Epidermal melanocyte (primary cell): ENCODE data around the gene MXRA7.
A peak's percentile ranks its signal among the peaks of the same experiment; 100 is the strongest.
"Not testable (repeated sequence)": the region's sequence is repeated elsewhere in the genome, so short reads cannot be mapped to it uniquely, and the experiment has no call there.

Source experiments
- DNase-seq: peaks from one replicate; pipeline ENCODE4 v3.0.0; 2011; ENCODE audit warnings: low spot score; ENCODE audit not compliant: insufficient read length

MXRA7 gene, protein sequence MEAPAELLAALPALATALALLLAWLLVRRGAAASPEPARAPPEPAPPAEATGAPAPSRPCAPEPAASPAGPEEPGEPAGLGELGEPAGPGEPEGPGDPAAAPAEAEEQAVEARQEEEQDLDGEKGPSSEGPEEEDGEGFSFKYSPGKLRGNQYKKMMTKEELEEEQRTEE

DNA sequence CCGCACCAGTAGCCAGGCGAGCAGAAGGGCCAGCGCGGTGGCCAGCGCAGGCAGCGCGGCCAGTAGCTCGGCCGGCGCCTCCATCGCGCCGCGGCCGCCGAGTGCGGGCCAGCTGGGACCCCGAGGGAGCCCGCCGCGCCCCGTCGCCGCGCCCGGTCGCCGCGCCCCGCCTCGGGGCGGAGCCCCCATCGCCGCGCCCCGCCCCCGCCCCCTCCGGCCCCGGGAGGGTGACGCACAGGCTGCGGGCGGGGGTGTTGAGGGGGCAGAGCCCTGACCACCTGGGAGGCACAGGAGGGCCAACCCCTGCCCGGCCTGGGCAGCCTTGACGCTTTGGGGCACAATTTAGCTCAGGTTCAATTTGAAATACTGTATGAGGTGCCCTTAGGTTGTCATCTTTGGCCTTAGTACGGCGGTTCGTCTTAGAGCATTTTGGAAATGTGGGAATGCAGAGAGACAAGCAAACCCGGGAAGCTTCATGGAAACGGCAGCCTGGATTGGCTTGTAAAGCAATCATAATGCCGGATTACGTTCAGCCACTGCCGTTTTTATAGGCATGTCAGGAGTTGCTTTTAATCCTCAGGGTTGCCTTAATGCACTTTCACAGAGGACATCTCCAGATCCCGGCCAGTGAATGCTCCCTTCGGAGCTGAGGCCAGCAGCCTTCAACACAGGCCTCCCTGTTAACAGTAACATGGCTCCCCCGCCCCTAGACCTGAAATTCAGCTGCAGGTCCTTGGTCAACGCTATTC lies at the start of gene MXRA7:
TSS of gene MXRA7 (minus strand) at position 103 of the 749 bp plus-strand sequence. CDS start at position 84, 19 bp downstream.
- peak; percentile 59 for DNase-seq

DNA sequence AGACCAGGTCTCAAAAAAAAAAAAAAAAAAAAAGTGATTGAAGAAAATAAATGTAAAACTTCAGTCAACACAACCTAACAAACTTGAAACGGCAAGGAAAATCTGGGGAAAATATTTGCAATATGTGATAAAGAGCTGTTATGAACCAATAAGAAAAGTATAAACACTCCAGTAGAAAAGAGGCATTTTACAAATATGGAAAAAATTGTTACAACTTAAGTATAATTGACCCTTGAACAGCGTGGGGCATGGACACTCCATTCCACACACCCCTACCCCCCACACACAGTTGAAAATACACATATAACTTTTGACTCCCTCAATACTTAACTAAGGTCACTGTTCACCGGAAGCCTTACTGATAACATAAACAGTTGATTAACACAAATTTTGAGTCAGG lies 47.8 kb upstream of the MXRA7 start:
- no peak for DNase-seq

DNA sequence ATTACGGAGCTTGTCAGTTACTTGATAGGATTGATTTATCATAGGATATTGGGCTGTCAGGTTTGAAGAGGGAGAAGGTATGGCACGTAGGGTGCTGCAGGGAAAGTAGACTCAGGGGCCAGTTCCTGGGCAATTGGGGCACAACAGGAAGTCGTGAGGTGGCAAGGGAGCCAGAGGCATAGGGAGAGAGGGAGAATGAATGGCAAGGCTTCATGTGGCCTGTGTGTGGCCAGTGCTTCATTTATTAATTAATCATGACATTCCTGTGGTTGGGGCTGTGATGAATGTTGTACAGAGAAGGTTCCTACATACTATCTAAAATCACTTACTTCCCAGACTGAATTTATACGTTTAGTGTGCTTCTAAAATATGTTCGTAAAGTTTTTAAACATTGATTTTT lies 46.5 kb upstream of the MXRA7 start:
- DNase-seq = no peak

DNA sequence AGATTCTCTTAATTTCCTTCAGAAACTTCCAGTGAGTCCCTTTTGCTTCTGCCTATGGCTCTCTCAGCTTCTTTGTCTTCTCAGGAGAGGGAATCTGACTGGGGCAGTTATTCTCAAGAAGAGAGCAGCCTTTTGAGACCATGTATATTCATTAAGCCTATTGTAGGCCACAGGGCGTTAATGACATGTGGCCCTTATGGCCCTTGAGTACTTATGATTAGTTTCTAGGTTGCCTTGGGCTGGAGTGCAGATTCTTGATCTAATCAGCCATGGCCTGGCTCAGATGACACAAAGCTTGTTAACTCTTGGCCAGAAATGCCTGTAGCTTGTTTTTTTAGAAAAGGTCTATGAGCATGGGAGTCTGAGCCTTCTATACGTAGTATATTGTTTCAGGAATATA lies 44.5 kb upstream of the MXRA7 start:
- DNase-seq = no peak

DNA sequence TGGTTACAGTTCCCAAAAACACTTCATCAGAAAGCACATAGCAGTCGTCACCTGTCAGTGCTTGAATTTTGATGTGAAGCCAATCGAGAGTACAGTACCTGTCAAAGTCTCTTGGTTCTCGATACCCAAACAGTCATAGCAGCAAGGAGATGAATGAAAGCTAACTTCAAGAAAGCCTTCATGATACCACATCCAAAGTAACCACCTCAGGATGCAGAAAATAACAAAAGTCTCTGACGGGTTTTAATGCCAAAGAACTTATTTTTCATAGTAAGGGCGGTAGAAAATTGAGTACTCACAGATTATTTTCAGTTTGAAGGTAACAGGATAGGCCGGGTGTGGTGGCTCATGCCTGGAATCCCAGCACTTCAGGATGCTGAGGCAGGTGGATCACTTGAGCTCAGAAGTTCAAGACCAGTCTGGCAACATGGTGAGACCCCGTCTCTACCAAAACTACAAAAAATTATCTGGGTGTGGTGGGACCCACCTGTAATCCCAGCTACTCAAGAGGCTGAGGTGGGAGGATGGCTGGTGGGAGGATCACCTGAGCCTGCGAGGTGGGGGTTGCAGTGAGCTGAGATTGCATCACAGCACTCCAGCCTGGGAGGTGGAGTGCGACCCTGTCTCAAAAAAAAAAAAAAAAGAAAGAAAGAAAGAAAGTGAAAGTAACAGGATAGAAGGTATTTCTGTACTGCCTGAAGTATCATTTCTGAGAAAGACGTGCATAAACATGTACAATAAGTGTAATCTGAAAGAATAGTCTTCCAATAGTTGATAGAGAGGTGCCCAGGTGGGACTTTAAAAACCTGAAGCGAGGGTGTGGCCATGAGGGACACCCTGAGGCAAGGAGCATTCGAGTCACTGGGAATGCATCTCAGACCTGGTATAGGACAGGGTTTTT lies 42.5 kb upstream of the MXRA7 start:
- no peak for DNase-seq

DNA sequence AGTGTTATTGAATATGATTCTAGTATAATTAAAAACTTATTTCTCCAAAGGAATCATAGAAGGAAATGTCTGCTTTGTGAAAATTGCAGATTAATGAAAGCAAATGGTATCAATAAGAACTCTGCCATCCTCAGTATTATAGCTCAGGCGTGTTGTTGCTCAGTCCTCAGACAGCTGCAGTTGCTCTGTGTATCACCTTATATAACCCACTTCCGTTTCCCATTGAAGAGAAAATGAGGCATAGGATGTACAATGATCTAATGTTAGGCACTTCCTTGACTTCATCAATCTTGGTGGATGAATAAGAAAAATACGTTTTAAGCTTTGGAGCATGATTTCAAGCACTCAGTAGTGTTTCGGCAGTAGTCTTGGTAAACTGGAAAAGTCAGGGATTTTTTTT lies 41.2 kb upstream of the MXRA7 start:
- DNase-seq = no peak

DNA sequence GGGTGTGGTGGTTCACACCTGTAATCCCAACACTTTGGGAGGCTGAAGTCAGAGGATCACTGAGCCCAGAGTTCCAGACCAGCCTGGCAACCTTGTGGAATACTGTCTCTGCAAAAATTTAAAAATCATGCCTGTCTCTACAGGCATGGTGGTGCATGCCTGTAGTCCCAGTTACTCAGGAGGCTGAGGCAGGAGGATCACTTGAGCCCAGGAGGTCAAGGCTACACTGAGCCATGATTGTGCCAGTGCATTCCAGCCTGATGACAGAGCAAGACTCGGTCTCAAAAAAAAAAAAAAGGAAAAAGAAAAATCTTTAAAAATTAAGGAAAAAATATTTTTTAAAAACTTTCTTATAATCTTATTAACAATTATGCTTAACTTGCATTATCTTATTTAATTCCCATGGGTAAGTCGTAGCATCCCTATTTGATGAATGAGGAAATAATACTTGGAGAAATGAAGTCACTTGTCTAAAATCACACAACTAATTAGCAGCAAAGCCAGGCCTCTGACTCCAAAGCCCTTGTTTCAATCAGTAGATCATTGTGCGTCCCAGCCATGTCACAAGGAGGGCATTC lies 40.7 kb upstream of the MXRA7 start:
- no peak for DNase-seq

DNA sequence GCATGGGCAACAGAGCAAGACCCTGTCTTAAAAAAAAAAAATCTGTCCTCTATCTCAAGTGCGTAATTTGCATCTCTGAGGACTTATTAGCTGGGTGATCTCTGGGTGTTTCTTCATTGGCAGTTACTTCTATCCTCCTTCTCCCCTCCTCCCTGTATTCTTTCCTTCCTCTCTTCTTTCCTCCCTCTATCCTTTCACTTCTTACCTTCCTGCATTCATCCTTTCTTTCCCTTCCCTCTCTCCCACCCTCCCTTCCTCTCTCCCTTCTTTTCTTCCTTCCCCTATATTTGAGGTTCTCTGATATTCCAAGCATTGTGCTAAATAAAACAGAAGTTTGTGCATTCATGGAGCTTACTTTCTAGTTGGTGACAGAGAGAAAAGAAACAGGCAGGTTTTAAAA lies 37.9 kb upstream of the MXRA7 start:
- DNase-seq = no peak

DNA sequence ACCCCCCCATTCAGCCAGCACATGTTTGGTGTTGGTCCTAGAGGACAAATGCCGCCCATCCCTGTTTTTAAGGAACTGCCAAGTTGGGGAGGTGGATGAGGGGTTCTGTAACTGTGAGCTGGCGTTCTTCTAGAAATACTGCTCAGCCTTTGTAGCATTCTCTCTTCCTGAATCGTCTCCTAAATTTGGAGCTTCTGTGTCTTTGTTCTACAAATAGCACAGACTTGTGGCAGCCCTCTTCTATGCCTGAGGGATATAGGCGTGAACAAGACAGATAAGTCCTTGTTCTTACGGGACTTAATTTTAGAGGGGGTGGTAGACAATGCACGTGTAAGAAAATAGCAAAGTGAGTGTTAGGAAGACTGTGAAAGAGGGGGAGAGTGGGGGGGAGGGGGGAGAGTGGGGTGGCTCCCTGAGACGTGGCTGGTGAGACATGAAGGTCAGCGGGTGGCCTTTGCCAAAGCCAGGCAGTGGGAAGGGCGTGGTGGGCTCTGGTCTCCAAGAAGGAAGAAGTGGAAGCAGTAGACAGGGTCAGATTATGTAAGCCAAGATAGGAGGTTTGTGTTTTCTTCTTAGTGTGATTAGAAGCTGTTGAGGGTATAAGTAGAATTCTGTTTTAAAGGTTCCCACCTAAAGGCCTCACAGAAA lies 37.1 kb upstream of the MXRA7 start:
- peak; percentile 48 for DNase-seq

DNA sequence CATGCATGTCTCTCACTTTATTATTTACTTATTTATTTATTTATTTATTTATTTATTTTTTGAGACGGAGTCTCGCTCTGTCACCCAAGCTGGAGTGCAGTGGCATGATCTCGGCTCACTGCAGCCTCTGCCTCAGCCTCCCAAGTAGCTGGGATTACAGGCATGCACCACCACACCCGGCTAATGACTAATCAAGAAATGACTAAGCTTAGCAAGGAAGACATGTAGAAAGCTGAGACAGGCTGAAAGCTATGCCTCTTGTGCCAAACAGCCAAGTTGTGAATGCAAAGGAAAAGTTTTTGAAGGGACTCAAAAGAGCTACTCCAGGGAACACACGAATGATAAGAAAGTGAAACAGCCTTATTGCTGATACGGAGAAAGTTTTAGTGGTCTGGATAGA lies 35.0 kb upstream of the MXRA7 start:
- DNase-seq = not testable (repeated sequence)

DNA sequence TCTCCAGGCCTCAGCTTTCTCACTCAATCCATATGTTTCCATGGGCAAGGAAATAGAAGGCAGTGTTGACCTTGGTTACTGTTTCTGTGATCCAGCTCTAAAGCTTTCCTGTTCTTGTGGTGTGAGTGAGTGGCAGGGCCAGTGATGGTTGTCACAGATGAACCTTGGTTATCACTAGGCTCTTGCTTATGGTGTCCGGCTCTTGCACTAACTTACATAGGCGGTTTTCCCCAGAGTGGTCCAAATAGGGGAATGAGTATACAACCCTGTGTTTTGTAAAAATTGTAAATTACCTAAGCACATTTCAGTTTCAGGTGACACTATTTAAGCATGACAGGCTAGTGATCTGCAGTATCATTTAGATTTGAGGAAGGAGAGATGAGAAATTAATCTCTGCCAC lies 34.0 kb upstream of the MXRA7 start:
- DNase-seq = no peak

DNA sequence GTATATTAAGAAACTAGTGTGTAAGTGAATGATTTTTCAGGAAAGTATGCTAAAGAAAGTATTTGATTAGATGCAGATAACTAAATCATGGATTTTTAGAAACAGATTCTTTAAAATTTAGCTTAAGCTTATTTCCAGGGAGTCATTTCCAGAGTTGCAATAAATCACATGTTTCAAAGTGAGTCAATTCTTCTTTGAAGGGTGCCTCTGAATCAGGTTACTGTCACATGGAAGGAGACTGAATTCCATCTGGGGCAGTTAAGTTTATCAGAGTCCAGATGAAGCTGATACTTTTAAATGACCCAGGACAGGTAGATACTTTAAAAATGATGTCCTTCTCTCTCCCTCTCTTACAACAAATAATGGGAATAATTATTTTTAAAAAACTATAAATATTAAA lies 32.2 kb upstream of the MXRA7 start:
- no peak for DNase-seq

DNA sequence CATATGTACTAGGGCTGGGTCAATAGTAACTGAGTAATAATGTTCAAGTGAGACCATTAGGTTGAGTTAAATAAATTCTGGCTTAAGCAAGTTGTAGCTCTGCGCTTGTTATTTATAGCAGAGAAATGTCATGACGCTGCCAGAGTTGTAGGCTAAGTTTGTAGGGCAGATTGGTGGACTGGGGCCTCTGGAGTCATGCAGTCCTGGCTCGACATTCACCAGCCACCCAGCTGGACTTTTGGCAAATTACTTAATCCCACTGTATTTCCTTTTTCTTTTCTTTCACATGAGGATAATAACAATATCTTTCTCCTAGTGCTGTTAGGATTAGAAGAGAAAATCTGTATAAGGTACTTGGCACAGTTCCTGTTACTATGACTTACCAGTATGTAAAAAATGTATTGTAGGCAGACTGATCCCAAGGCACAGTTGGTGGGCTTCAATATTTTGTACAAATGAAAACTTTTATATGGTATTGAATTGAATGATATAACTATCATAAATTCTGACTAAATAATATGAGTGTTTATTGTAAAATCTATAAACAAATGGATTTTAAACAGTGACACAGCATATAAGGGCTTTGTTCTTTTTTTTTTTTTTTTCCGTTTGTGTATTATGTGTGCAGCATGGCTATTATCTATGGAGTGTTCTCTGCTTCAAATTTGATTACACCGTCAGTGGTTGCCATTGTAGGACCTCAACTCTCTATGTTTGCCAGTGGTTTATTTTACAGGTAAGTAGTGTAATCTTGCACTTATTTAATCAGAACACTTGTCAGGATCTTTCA lies 29.8 kb upstream of the MXRA7 start:
- DNase-seq = no peak

DNA sequence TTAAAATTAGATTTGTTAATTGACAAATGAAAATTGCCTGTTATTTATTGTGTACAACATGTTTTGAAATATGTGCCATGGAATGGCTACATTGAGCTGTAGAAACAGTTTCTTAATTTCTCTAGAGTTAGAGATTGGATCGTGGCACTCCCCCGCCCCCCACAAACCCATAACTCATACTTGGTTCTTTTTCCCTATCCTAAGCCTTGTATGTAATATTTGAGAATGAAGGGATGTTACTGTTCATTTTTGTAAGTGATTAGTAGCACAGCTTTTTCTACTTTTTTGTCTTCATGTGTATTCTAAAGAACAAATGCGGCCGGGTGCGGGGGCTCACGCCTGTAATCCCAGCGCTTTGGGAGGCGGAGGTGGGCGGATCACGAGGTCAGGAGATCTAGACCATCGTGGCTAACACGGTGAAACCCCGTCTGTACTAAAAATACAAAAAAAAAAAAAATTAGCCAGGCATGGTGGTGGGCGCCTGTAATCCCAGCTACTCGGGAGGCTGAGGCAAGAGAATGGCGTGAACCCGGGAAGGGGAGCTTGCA lies 28.9 kb upstream of the MXRA7 start:
- not testable (repeated sequence) for DNase-seq

DNA sequence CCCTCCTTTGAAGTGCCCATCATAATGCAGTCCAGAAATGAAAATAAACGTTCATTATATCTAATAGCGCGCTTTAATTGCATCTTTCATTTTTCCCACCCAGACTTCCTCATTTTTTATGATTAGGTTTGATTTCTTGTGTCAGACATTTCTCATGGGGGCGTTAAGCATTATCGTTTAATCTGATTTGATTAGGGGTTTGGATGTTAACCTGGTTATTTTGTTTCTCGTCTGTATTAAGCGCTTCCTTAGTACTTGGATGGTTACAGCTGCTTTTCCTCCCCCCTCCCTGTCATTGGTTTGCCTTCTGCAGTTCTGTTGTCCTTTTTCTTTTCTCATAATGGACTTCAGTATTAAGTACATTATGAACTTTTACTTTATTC lies 27.7 kb upstream of the MXRA7 start:
- DNase-seq = no peak

DNA sequence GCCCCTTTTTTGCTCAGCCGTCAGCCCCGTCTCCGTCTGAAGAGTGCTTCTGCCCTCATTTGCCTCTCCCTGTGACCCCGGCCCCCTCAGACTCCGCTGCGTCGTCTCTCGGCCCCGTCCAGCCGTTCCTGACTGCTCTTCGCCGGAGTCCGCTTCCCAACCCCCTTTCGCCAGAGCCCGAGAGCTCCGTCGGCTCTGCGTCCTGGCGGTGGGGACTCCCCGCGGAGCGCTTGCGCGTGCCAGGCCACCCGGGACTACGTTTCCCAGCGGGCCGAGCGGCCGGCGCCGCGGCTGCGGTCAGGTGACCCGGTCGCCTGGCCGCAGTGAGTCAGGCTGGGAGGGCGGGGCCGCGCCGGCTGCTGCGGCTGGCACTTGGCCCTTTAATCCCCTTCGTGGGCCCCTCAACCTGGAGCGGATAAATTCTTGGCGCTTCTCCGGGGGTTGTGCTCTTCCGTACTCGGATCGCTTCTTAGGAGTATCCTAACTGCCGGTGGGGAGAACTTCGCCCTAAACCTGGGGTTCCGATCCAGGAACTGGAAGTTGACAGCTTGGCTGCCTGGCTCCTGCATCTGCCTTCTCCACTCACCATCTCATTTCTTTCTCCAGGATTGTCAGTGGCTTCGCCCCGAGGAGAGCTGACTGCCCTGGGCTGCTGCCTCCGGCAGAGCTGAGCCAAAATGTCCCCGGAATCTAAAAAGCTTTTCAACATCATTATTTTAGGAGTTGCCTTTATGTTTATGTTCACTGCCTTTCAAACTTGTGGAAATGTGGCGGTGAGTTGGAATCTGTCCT lies 27.1 kb upstream of the MXRA7 start, which contains the start of gene MFSD11:
TSS of gene MFSD11 (plus strand) at position 444 of the 792 bp plus-strand sequence. CDS start at position 678, 234 bp downstream.
- DNase-seq = peak; percentile 93

DNA sequence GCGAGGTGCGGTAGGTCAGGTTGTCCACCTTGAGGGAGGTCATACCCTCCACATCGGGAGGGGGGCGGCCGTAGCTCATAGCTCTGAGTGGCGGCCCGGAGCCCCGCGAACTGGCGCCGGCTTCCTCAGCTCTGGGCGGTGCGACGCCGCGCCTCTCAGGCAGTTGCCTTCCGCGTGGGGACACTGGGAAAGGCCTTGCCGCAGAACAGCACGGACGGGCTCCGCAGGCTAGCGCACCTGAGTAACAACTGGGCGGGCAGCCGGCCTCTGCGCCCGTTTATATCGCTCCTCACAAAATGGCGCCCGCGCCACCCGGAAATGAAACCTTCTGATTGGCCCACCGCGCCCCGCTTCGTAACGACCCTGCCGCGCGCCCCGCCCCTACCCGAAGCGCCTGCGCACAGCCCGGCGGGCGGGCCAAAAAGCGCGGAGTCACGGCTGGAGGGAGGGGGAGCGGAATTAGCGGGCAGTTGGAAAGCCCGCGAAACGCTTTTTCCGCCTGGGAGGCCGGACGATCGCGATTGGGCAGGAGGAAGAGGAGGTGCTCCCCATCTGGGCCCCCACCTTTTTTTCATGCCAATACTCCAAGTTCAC lies 26.4 kb upstream of the MXRA7 start, which contains the start of gene SRSF2:
TSS of gene SRSF2 (minus strand) at position 250 of the 594 bp plus-strand sequence. CDS start at position 79, 171 bp downstream.
- peak; percentile 93 for DNase-seq

DNA sequence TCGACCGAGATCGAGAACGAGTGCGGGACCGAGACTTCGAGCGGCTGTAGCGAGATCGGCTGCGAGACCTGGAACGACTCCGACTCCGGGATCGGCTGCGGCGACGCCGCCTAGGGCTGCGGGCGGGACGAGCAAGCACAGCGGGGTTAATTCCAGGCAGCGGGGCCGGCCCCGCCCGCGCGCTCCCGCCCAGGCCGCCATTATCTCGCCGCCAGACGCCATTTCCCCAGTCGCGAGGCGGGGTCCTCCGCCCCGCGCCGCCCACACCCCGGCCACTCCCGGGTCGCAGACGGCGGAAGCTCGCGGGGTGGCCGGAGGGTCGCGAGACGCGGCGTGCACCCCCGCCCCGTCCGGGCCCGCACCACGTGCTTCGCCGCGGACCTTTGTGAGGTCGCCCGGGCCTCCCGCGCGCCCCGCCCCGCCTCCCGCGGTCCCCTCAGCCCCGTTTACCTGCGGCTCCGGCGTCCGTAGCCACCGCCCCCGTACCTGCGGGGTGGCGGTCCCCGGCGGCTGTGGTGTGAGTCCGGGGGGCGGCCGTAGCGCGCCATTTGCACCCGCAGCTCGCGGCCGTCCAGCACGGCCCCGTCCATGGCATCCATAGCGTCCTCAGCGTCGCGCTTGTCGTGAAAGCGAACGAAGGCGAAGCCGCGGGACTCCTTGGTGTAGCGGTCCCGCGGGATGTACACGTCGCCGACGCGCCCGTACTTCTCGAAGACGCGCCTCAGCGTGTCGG lies 25.8 kb upstream of the MXRA7 start:
- no peak for DNase-seq
